Ovary (tissue), 3 donors: ENCODE measurements around the gene TM4SF1.

Experiments
- EP300 ChIP-seq: sonication (generic); formaldehyde crosslinking; IDR thresholded peaks from one replicate; pipeline ENCODE4 v1.6.1; 2017; ENCODE audit warnings: antibody characterized with exemption
- POLR2A ChIP-seq: fragments of 450-650 bp; IDR thresholded peaks from one replicate; pipeline ENCODE4 v1.6.1; 2017; ENCODE audit warnings: antibody characterized with exemption, mild to moderate bottlenecking, moderate library complexity
- TF ChIP-seq, protein P1 (sequence below), 3 donors: fragments of 450-650 bp in 2 of 3; fragments of 200-600 bp in 1 of 3; IDR thresholded peaks; one replicate each; pipeline versions ENCODE4 v1.5.1 to v1.8.0; 2016 to 2022; ENCODE audit warnings: antibody characterized with exemption in 3 of 3, mild to moderate bottlenecking in 1 of 3
- donor health status: DM: no; HTN: no; CAD: no.

DNA sequence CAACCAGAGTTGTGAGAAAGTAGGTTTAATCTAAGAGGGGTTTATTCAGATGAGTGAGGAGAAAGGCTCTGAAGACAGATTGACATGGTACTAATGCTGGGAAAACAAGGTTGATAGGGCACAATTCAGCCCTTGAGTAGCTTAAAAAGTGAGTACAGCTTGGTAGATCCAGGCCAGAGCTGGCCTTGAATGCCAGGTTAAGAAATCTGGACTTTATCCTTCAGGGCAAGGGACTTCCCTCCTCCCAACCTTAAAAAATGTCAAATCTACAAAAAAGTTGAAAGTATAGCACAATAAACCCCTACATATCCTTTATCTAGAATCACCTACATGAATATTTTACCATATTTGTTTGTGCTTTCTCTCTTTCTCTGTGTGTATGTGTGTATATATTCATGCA is 51.9 kb downstream of the TM4SF1 start:
- TF ChIP-seq EP300 (no peak), POLR2A (no peak)
- TF ChIP-seq, protein P1, sequence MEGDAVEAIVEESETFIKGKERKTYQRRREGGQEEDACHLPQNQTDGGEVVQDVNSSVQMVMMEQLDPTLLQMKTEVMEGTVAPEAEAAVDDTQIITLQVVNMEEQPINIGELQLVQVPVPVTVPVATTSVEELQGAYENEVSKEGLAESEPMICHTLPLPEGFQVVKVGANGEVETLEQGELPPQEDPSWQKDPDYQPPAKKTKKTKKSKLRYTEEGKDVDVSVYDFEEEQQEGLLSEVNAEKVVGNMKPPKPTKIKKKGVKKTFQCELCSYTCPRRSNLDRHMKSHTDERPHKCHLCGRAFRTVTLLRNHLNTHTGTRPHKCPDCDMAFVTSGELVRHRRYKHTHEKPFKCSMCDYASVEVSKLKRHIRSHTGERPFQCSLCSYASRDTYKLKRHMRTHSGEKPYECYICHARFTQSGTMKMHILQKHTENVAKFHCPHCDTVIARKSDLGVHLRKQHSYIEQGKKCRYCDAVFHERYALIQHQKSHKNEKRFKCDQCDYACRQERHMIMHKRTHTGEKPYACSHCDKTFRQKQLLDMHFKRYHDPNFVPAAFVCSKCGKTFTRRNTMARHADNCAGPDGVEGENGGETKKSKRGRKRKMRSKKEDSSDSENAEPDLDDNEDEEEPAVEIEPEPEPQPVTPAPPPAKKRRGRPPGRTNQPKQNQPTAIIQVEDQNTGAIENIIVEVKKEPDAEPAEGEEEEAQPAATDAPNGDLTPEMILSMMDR (IDR thresholded peaks at IDR 0.05), result no peak
